ENCODE measurements around the gene PGGHG. TPM values are rescaled to one million over a fixed set of nuclear protein-coding genes. Genes with fewer than 3 reads are reported as not detected.
A peak's percentile ranks its signal among the peaks of the same experiment; 100 is the strongest.
"Not testable (repeated sequence)": the region's sequence is repeated elsewhere in the genome, so short reads cannot be mapped to it uniquely, and the experiment has no call there.

Gene PGGHG
- total RNA-seq, 1 donor from 2014 or later: 20.5 TPM

GRCh38 chr11:315516-315994 is 26.6 kb downstream of the PGGHG start:
- no peaks in the 10 kb centered on the region for H3K36me3 ChIP-seq
- H2AFZ ChIP-seq (replicated peaks): no peak overlapping the region
- H3K4me1 Mint-ChIP-seq: peaks cover 52% of the 10 kb centered on the region
- TF ChIP-seq CTCF (IDR thresholded peaks at IDR 0.05): no peak
- no peak for TF ChIP-seq EZH2phosphoT487 (IDR thresholded peaks at IDR 0.05)
- no peak for TF ChIP-seq EZH2 (IDR thresholded peaks at IDR 0.05)
- peak overlapping the region; percentile 31 for H3K4me3 ChIP-seq
- H3K27me3 Mint-ChIP-seq (ENCODE audit: insufficient read depth, low read depth): peaks cover 12% of the 10 kb centered on the region
- H3K36me3 Mint-ChIP-seq: no peaks in the 10 kb centered on the region
- H3K79me2 ChIP-seq (ENCODE audit: low read depth): no peaks in the 10 kb centered on the region
- no peak overlapping the region for H3K27ac Mint-ChIP-seq
- peaks cover 58% of the 10 kb centered on the region for H3K4me1 ChIP-seq
- H3K4me2 ChIP-seq: peak overlapping the region; percentile 84
- no peaks in the 10 kb centered on the region for H3K9me3 ChIP-seq (ENCODE audit: low read depth)
- H3K27me3 ChIP-seq: peaks cover 50% of the 10 kb centered on the region
- no peak for DNase-seq (ENCODE audit: low spot score)
- H3K27ac ChIP-seq: no peak overlapping the region
- H3K9me3 Mint-ChIP-seq: no peaks in the 10 kb centered on the region
- H3F3A ChIP-seq (ENCODE audit: low read depth): peaks cover 46% of the 10 kb centered on the region
- no peak overlapping the region for H3K9ac ChIP-seq
- peak overlapping the region; percentile 38 for H3K4me3 Mint-ChIP-seq
- H4K20me1 ChIP-seq (ENCODE audit: low read depth): no peaks in the 10 kb centered on the region

- H3K4me3 Mint-ChIP-seq: peak overlapping the region; percentile 78
- H3K27me3 Mint-ChIP-seq (ENCODE audit: insufficient read depth, low read depth): peaks cover 12% of the 10 kb centered on the region
- no peak overlapping the region for H3K9ac ChIP-seq
- H3F3A ChIP-seq (ENCODE audit: low read depth): peaks cover 47% of the 10 kb centered on the region
- H3K4me1 Mint-ChIP-seq: peaks cover 57% of the 10 kb centered on the region
- H4K20me1 ChIP-seq (ENCODE audit: low read depth): no peaks in the 10 kb centered on the region
- no peak overlapping the region for H3K27ac ChIP-seq
- H3K4me3 ChIP-seq: peak overlapping the region; percentile 31
- peaks cover 50% of the 10 kb centered on the region for H3K27me3 ChIP-seq
- peak overlapping the region; percentile 84 for H3K4me2 ChIP-seq
- no peaks in the 10 kb centered on the region for H3K36me3 ChIP-seq
- TF ChIP-seq EZH2 (IDR thresholded peaks at IDR 0.05) (peak; percentile 95), CTCF (IDR thresholded peaks at IDR 0.05) (no peak), EZH2phosphoT487 (IDR thresholded peaks at IDR 0.05) (peak; percentile 94)
- peaks cover 58% of the 10 kb centered on the region for H3K4me1 ChIP-seq
- no peaks in the 10 kb centered on the region for H3K36me3 Mint-ChIP-seq
- H2AFZ ChIP-seq (replicated peaks): no peak overlapping the region
- no peak overlapping the region for H3K27ac Mint-ChIP-seq
- DNase-seq (ENCODE audit: low spot score): peak; percentile 50
- no peaks in the 10 kb centered on the region for H3K9me3 ChIP-seq (ENCODE audit: low read depth)
- no peaks in the 10 kb centered on the region for H3K79me2 ChIP-seq (ENCODE audit: low read depth)
- H3K9me3 Mint-ChIP-seq: no peaks in the 10 kb centered on the region
Observed at GRCh38 chr11:316031-316701, 27.2 kb downstream of the PGGHG start.

GRCh38 chr11:316891-317301 is 28.0 kb downstream of the PGGHG start:
- H3K9me3 Mint-ChIP-seq: no peaks in the 10 kb centered on the region
- Histone ChIP-seq H3K27me3 (peaks cover 44% of the 10 kb centered on the region), H3K4me1 (peaks cover 56% of the 10 kb centered on the region), H3K27ac (no peak overlapping the region), H3K4me2 (peak overlapping the region; percentile 84), H2AFZ (replicated peaks) (no peak overlapping the region), H3K79me2 (ENCODE audit: low read depth) (no peaks in the 10 kb centered on the region), H3K9ac (no peak overlapping the region), H3K4me3 (peak overlapping the region; percentile 31), H3K36me3 (no peaks in the 10 kb centered on the region), H3F3A (ENCODE audit: low read depth) (peaks cover 44% of the 10 kb centered on the region), H3K9me3 (ENCODE audit: low read depth) (no peaks in the 10 kb centered on the region), H4K20me1 (ENCODE audit: low read depth) (no peaks in the 10 kb centered on the region)
- DNase-seq (ENCODE audit: low spot score): no peak
- no peaks in the 10 kb centered on the region for H3K36me3 Mint-ChIP-seq
- TF ChIP-seq EZH2 (IDR thresholded peaks at IDR 0.05) (no peak), CTCF (IDR thresholded peaks at IDR 0.05) (no peak), EZH2phosphoT487 (IDR thresholded peaks at IDR 0.05) (no peak)
- H3K4me3 Mint-ChIP-seq: peak overlapping the region; percentile 78
- H3K4me1 Mint-ChIP-seq: peaks cover 53% of the 10 kb centered on the region
- H3K27me3 Mint-ChIP-seq (ENCODE audit: insufficient read depth, low read depth): peaks cover 12% of the 10 kb centered on the region
- no peak overlapping the region for H3K27ac Mint-ChIP-seq

- DNase-seq (ENCODE audit: low spot score); H2AFZ ChIP-seq (replicated peaks); H3K9ac ChIP-seq; H3K36me3 Mint-ChIP-seq; H3K4me3 ChIP-seq; H3K9me3 ChIP-seq (ENCODE audit: low read depth); H3K27ac Mint-ChIP-seq; H3K27ac ChIP-seq; H3K79me2 ChIP-seq (ENCODE audit: low read depth); H3K9me3 Mint-ChIP-seq; H4K20me1 ChIP-seq (ENCODE audit: low read depth); H3K36me3 ChIP-seq: not testable (repeated sequence)
- Mint-ChIP-seq H3K4me3 (peak overlapping the region; percentile 78), H3K4me1 (peaks cover 45% of the 10 kb centered on the region), H3K27me3 (ENCODE audit: insufficient read depth, low read depth) (peaks cover 12% of the 10 kb centered on the region)
- peaks cover 35% of the 10 kb centered on the region for H3F3A ChIP-seq (ENCODE audit: low read depth)
- peaks cover 39% of the 10 kb centered on the region for H3K27me3 ChIP-seq
- peak overlapping the region; percentile 84 for H3K4me2 ChIP-seq
- H3K4me1 ChIP-seq: peaks cover 48% of the 10 kb centered on the region
Observed at GRCh38 chr11:317668-318404, 28.9 kb downstream of the PGGHG start.

GRCh38 chr11:318405-319120 is 29.6 kb downstream of the PGGHG start:
- Histone ChIP-seq H3K4me3 (peak overlapping the region; percentile 45), H3K27me3 (peaks cover 39% of the 10 kb centered on the region), H3K4me1 (peaks cover 41% of the 10 kb centered on the region), H3F3A (ENCODE audit: low read depth) (peaks cover 28% of the 10 kb centered on the region), H3K4me2 (peak overlapping the region; percentile 79)
- not testable (repeated sequence) for H3K36me3 Mint-ChIP-seq; H4K20me1 ChIP-seq (ENCODE audit: low read depth); H3K79me2 ChIP-seq (ENCODE audit: low read depth); H3K27ac Mint-ChIP-seq; H3K9me3 Mint-ChIP-seq; H3K9ac ChIP-seq; DNase-seq (ENCODE audit: low spot score); H3K27ac ChIP-seq; H3K4me3 Mint-ChIP-seq; H3K9me3 ChIP-seq (ENCODE audit: low read depth); H2AFZ ChIP-seq (replicated peaks); H3K36me3 ChIP-seq
- Mint-ChIP-seq H3K27me3 (ENCODE audit: insufficient read depth, low read depth) (peaks cover 12% of the 10 kb centered on the region), H3K4me1 (peaks cover 38% of the 10 kb centered on the region)
